SK-N-SH treated with all-trans-retinoic acid at 6 μM for 48 hours (cell line): ENCODE results near the gene AUTS2.

Source experiments
- ATAC-seq: fragments of 200-7000 bp; cut with Tn5 transposase; 3 replicates; pipeline ENCODE4 v1.9.1; 2020; ENCODE audit warnings: mild to moderate bottlenecking, moderate library complexity
- ARNTL ChIP-seq: fragments of 450-650 bp; formaldehyde crosslinking; IDR thresholded peaks from 2 replicates; pipeline ENCODE4 v1.5.0; 2020; ENCODE audit warnings: low read depth, mild to moderate bottlenecking, moderate library complexity, borderline replicate concordance
- BACH2 ChIP-seq: fragments of 250-450 bp; sonication (Bioruptor Pico); IDR thresholded peaks from 2 replicates; pipeline ENCODE4 v1.9.0; 2021; ENCODE audit warnings: mild to moderate bottlenecking, borderline replicate concordance
- CSDC2 ChIP-seq: fragments of 250-450 bp; sonication (Bioruptor Pico); IDR thresholded peaks from 2 replicates; pipeline ENCODE4 v1.5.0; 2020; ENCODE audit warnings: mild to moderate bottlenecking, moderate library complexity
- ESRRG ChIP-seq: fragments of 250-450 bp; sonication (Bioruptor Pico); IDR thresholded peaks from 2 replicates; pipeline ENCODE4 v1.6.1; 2021; ENCODE audit warnings: mild to moderate bottlenecking
- ISL1 ChIP-seq: fragments of 250-450 bp; sonication (Bioruptor Pico); IDR thresholded peaks from 2 replicates; pipeline ENCODE4 v2.1.2; 2022; ENCODE audit warnings: mild to moderate bottlenecking, moderate library complexity
- OSR1 ChIP-seq: fragments of 250-450 bp; sonication (Bioruptor Pico); IDR thresholded peaks from 2 replicates; pipeline ENCODE4 v1.8.0; 2022; ENCODE audit warnings: moderate library complexity, mild to moderate bottlenecking, inconsistent platforms
- PPARA ChIP-seq: fragments of 250-450 bp; sonication (Bioruptor Pico); IDR thresholded peaks from 2 replicates; pipeline ENCODE4 v1.5.0; 2020; ENCODE audit warnings: mild to moderate bottlenecking, borderline replicate concordance
- RARB ChIP-seq: fragments of 250-450 bp; sonication (Bioruptor Pico); IDR thresholded peaks from 2 replicates; pipeline ENCODE4 v1.8.0; 2021; ENCODE audit warnings: mild to moderate bottlenecking, moderate library complexity
- SNAI2 ChIP-seq: fragments of 250-450 bp; sonication (Bioruptor Pico); IDR thresholded peaks from 2 replicates; pipeline ENCODE4 v1.5.0; 2020; ENCODE audit warnings: mild to moderate bottlenecking, moderate library complexity
- TCF4 ChIP-seq: fragments of 250-450 bp; sonication (Bioruptor Pico); IDR thresholded peaks from 2 replicates; pipeline ENCODE4 v1.8.0; 2021; ENCODE audit warnings: mild to moderate bottlenecking, moderate library complexity, borderline replicate concordance
- ZC3H10 ChIP-seq: fragments of 250-450 bp; sonication (Bioruptor Pico); IDR thresholded peaks from 2 replicates; pipeline ENCODE4 v1.5.1; 2021; ENCODE audit warnings: mild to moderate bottlenecking, moderate library complexity
- ZFP3 ChIP-seq: fragments of 250-450 bp; sonication (Bioruptor Pico); IDR thresholded peaks from 2 replicates; pipeline ENCODE4 v1.5.0; 2020; ENCODE audit warnings: mild to moderate bottlenecking, moderate library complexity
- ZFP30 ChIP-seq: fragments of 450-650 bp; formaldehyde crosslinking; IDR thresholded peaks from 2 replicates; pipeline ENCODE4 v1.5.0; 2022; ENCODE audit warnings: mild to moderate bottlenecking, moderate library complexity
- ZNF565 ChIP-seq: fragments of 450-650 bp; formaldehyde crosslinking; conservative IDR thresholded peaks from 2 replicates; pipeline ENCODE4 v1.5.0; 2020; ENCODE audit warnings: low read depth, mild to moderate bottlenecking, moderate library complexity
- ZNF70 ChIP-seq: fragments of 450-650 bp; formaldehyde crosslinking; IDR thresholded peaks from 2 replicates; pipeline ENCODE4 v1.5.0; 2020; ENCODE audit warnings: mild to moderate bottlenecking, moderate library complexity
- ZNF8 ChIP-seq: fragments of 450-650 bp; formaldehyde crosslinking; IDR thresholded peaks from 2 replicates; pipeline ENCODE4 v1.5.0; 2020; ENCODE audit warnings: mild to moderate bottlenecking, moderate library complexity
- TF ChIP-seq, protein P1 (sequence below): fragments of 250-450 bp; sonication (Bioruptor Pico); IDR thresholded peaks from 2 replicates; pipeline ENCODE4 v1.5.0; 2020; ENCODE audit warnings: mild to moderate bottlenecking, moderate library complexity
- TF ChIP-seq, protein P2 (sequence below): fragments of 250-450 bp; sonication (Bioruptor Pico); IDR thresholded peaks from 2 replicates; pipeline ENCODE4 v1.5.1; 2021; ENCODE audit warnings: mild to moderate bottlenecking, moderate library complexity
- TF ChIP-seq, protein P3 (sequence below): fragments of 250-450 bp; sonication (Bioruptor Pico); IDR thresholded peaks from 2 replicates; pipeline ENCODE4 v1.5.1; 2020; ENCODE audit warnings: low read depth, mild to moderate bottlenecking, moderate library complexity

AUTS2 gene

DNA sequence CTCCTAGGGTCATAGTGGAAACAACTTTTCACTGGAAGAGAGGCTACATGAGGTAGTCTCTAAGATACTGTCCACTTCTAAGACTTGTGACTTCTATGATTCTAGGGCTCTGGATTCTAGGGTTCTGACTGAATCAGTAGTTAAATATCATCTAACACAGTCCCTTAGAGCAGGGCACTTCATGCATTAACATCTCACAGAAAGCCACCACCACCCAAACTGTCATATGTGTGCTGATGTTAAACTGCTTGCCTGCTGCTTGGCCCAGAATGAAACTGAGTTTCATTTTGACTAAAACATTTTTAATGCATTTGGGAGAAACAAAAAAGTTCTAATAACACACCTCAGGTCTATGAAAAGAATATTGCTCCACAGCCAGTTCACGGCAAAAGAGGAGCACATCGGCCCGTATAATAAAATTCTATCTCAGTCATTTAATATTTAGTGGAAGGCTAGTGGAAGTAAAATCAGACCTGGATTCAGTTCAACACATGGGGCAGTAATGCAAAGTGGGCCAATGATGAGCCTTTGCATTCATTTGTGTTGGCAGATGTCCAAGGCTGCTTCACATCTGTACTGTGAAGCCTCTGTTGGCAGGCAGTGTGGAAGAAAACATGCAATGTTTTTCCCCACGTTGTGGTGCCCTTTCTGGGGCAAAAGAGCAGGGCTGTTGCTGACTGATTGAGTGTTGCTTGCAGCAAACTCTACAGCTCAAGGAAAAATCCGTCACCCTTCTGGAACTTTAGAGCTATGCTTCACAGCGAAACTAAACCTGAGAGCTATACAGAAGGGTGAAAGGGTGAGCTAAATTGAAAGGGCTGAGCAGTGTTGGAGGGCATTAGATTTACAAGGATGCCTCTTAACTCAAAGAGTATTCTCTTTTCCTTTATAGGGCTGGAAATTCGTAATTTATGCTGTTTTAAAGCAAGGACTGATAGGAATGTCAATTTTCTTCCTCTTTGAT lies 33.5 kb upstream of the AUTS2 start (continued):
- TF ChIP-seq OSR1 (CRISPR knock-in tag) = no peak
- no peak for TF ChIP-seq ZNF8
- TF ChIP-seq SNAI2 = no peak

DNA sequence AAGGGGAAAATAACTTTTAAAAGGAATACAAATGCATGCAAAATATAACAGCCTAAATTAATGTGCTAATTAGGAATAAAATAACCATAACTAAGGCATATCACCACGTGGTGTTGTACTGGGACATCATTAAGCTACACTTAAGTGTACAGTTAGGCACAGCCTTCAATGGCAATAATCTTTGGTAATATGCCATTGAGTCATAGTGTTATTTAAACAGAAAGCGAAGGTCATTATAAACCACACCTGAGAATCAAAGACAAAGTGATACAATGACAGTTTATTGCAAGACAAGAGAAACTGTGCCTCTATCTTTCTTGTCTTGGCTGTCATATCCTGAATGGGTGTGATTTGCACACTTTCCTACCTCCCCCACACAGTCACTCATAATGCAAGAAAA lies 30.5 kb upstream of the AUTS2 start:
- no peak for ATAC-seq
- TF ChIP-seq ARNTL = no peak
- TF ChIP-seq TCF4 (CRISPR knock-in tag) = no peak
- no peak for TF ChIP-seq ZFP30 (CRISPR knock-in tag)
- TF ChIP-seq ZNF70 (CRISPR knock-in tag) = no peak
- TF ChIP-seq RARB (CRISPR knock-in tag) = no peak
- TF ChIP-seq ZC3H10 (CRISPR knock-in tag) = no peak
- TF ChIP-seq BACH2 = no peak
- no peak for TF ChIP-seq ZNF8
- TF ChIP-seq ISL1 (CRISPR knock-in tag) = no peak

DNA sequence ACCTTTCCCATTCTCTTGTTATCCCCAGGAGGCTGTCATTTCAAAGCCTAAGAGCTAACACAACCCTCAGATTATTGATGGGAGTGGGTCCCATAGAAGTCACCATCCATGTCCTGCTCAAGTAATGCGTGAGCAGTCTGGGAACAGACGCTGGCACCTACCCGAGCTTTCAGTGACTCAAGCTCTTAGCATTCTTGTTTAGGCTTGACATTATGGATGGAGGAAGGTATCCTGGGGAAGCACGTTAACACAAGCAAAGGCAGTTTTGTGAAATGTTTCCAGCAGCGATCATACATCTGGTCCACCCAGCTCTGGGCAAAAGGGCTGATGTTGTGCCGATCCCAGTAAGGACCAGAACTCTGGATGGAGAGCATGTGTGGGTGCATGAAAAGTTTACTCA lies 30.0 kb upstream of the AUTS2 start:
- TF ChIP-seq CSDC2 = no peak

DNA sequence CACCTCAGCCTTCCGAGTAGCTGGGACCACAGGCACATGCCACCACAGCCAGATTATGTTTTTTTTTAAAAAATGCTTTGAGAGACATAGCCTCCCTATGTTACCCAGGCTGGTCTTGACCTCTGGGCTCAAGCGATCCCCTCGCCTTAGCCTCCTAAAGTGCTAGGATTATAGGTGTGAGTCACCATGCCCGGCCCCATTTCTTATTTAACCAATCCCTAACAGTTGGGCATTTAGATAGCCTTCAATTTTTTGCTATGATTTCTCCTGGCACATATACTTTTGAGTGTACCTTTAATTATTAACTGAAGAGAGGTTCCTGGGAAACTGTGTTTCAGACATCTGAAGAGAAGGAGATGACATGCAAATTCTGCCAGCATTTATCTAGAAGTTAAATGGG lies 22.6 kb upstream of the AUTS2 start:
- no peak for ATAC-seq

More for the DNA sequence above, 30.0 kb upstream of the AUTS2 start:
- ATAC-seq = no peak

DNA sequence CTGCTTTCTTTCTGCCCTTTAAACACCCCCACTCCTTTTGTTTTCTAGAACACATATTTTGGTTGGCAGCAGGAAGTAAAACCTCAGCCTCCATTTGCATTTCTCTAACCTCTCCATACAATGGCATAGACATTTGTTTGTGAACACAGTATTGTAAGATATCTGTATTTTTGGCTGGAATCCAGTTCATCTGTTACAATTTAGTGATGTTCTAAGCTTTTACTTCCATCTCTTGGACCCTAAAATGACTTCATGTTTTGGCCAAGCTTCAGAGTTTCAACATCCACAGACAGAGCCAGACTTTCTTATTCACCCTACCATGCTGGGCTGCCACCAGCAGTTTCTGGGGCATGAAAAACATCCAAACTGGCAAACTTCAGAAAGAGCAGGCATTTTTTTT lies 21.1 kb upstream of the AUTS2 start:
- TF ChIP-seq OSR1 (CRISPR knock-in tag) (no peak), ESRRG (no peak), ZNF8 (no peak), BACH2 (no peak), PPARA (CRISPR knock-in tag) (no peak), SNAI2 (no peak)
- TF ChIP-seq, protein P1, sequence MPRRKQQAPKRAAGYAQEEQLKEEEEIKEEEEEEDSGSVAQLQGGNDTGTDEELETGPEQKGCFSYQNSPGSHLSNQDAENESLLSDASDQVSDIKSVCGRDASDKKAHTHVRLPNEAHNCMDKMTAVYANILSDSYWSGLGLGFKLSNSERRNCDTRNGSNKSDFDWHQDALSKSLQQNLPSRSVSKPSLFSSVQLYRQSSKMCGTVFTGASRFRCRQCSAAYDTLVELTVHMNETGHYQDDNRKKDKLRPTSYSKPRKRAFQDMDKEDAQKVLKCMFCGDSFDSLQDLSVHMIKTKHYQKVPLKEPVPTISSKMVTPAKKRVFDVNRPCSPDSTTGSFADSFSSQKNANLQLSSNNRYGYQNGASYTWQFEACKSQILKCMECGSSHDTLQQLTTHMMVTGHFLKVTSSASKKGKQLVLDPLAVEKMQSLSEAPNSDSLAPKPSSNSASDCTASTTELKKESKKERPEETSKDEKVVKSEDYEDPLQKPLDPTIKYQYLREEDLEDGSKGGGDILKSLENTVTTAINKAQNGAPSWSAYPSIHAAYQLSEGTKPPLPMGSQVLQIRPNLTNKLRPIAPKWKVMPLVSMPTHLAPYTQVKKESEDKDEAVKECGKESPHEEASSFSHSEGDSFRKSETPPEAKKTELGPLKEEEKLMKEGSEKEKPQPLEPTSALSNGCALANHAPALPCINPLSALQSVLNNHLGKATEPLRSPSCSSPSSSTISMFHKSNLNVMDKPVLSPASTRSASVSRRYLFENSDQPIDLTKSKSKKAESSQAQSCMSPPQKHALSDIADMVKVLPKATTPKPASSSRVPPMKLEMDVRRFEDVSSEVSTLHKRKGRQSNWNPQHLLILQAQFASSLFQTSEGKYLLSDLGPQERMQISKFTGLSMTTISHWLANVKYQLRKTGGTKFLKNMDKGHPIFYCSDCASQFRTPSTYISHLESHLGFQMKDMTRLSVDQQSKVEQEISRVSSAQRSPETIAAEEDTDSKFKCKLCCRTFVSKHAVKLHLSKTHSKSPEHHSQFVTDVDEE (CRISPR knock-in tag) = 0 out of 2 replicates have a peak, but pooled peaks have one; percentile 18
- TF ChIP-seq, protein P2, sequence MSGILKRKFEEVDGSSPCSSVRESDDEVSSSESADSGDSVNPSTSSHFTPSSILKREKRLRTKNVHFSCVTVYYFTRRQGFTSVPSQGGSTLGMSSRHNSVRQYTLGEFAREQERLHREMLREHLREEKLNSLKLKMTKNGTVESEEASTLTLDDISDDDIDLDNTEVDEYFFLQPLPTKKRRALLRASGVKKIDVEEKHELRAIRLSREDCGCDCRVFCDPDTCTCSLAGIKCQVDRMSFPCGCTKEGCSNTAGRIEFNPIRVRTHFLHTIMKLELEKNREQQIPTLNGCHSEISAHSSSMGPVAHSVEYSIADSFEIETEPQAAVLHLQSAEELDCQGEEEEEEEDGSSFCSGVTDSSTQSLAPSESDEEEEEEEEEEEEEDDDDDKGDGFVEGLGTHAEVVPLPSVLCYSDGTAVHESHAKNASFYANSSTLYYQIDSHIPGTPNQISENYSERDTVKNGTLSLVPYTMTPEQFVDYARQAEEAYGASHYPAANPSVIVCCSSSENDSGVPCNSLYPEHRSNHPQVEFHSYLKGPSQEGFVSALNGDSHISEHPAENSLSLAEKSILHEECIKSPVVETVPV = no peak
- no peak for ATAC-seq

More for the DNA sequence above, 22.6 kb upstream of the AUTS2 start:
- no peak for TF ChIP-seq SNAI2
- TF ChIP-seq ARNTL = no peak
- TF ChIP-seq ZNF565 (CRISPR knock-in tag) = no peak
- no peak for TF ChIP-seq ESRRG
- TF ChIP-seq, protein P2 = no peak
- TF ChIP-seq, protein P3, sequence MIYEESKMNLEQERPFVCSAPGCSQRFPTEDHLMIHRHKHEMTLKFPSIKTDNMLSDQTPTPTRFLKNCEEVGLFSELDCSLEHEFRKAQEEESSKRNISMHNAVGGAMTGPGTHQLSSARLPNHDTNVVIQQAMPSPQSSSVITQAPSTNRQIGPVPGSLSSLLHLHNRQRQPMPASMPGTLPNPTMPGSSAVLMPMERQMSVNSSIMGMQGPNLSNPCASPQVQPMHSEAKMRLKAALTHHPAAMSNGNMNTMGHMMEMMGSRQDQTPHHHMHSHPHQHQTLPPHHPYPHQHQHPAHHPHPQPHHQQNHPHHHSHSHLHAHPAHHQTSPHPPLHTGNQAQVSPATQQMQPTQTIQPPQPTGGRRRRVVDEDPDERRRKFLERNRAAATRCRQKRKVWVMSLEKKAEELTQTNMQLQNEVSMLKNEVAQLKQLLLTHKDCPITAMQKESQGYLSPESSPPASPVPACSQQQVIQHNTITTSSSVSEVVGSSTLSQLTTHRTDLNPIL (CRISPR knock-in tag) = no peak
- no peak for TF ChIP-seq OSR1 (CRISPR knock-in tag)
- no peak for TF ChIP-seq ZC3H10 (CRISPR knock-in tag)
- no peak for TF ChIP-seq ISL1 (CRISPR knock-in tag)
- no peak for TF ChIP-seq ZNF70 (CRISPR knock-in tag)
- no peak for TF ChIP-seq ZFP3 (CRISPR knock-in tag)
- TF ChIP-seq, protein P1 (CRISPR knock-in tag) = no peak
- TF ChIP-seq TCF4 (CRISPR knock-in tag) = no peak
